Renal cortical epithelial cell (primary cell): ENCODE data around the gene IL18R1. TPM values are rescaled to one million over a fixed set of nuclear protein-coding genes. Genes with fewer than 3 reads are reported as not detected.

Source experiments
- DNase-seq: peaks from one replicate; pipeline ENCODE4 v3.0.0-alpha.2; 2011; ENCODE audit warnings: low read depth
- total RNA-seq: library from RNA; depleted of rRNA; stranded (reverse); fragments of >200 nt; gene quantifications from 2 replicates; pipeline ENCODE4 v1.2.3, GENCODE V29; 2014

The IL18R1 gene
- total RNA-seq, 1 donor from 2014 or later: 3.4 TPM

GRCh38 chr2:102345329-102345920 is 10.2 kb upstream of the IL18R1 start:
- DNase-seq: no peak

- DNase-seq: peak; percentile 69
These were observed 9.0 kb upstream of the IL18R1 start for GRCh38 chr2:102346381-102347130.

GRCh38 chr2:102350137-102350793 is 5.3 kb upstream of the IL18R1 start:
- no peak for DNase-seq

GRCh38 chr2:102356381-102356712 is 751 bp downstream of the IL18R1 start:
- DNase-seq: no peak

- no peak for DNase-seq
These were observed 1.1 kb downstream of the IL18R1 start for GRCh38 chr2:102356741-102357140.

GRCh38 chr2:102357937-102358336 is 2.3 kb downstream of the IL18R1 start:
- no peak for DNase-seq

- no peak for DNase-seq
These were observed 2.9 kb downstream of the IL18R1 start for GRCh38 chr2:102358496-102358895.

GRCh38 chr2:102359527-102359926 is 3.9 kb downstream of the IL18R1 start:
- DNase-seq: no peak

GRCh38 chr2:102361632-102362241 is 6.1 kb downstream of the IL18R1 start:
- no peak for DNase-seq

- DNase-seq: no peak
These were observed 10.2 kb downstream of the IL18R1 start for GRCh38 chr2:102365763-102366162.

GRCh38 chr2:102366406-102367112 is 11.0 kb downstream of the IL18R1 start:
- no peak for DNase-seq

- no peak for DNase-seq
These were observed 11.9 kb downstream of the IL18R1 start for GRCh38 chr2:102367331-102367971.

- DNase-seq: no peak
These were observed 13.0 kb downstream of the IL18R1 start for GRCh38 chr2:102368461-102369109.

- DNase-seq: no peak
These were observed 14.3 kb downstream of the IL18R1 start for GRCh38 chr2:102369866-102370265.

GRCh38 chr2:102376052-102376591 is 20.5 kb downstream of the IL18R1 start:
- DNase-seq: no peak

GRCh38 chr2:102383722-102384121 is 28.1 kb downstream of the IL18R1 start:
- no peak for DNase-seq

GRCh38 chr2:102385522-102385921 is 29.9 kb downstream of the IL18R1 start:
- DNase-seq: peak; percentile 22

- no peak for DNase-seq
These were observed 30.4 kb downstream of the IL18R1 start for GRCh38 chr2:102386004-102386403.

- no peak for DNase-seq
These were observed 31.4 kb downstream of the IL18R1 start for GRCh38 chr2:102386867-102387541.
